ENCODE data around the gene CLDN4. TPM values are rescaled to one million over a fixed set of nuclear protein-coding genes. Genes with fewer than 3 reads are reported as not detected.
"Not testable (repeated sequence)": the region's sequence is repeated elsewhere in the genome, so short reads cannot be mapped to it uniquely, and the experiment has no call there.

Gene CLDN4
- total RNA-seq, 1 experiment from 2014 or later: 15.6 TPM

- no peaks in the 10 kb centered on the region for H3K4me1 ChIP-seq (ENCODE audit: insufficient read depth, low read length)
- no peak overlapping the region for H4K91ac ChIP-seq (ENCODE audit: insufficient read length, low read depth, low read length)
- no peaks in the 10 kb centered on the region for H4K20me1 ChIP-seq (ENCODE audit: control insufficient read depth, insufficient read depth, insufficient read length)
- no peak overlapping the region for H2AK5ac ChIP-seq (ENCODE audit: insufficient read length, low read length)
- no peak overlapping the region for H4K8ac ChIP-seq (replicated peaks; ENCODE audit: insufficient read length, low read depth, low read length)
- H3K18ac ChIP-seq (ENCODE audit: insufficient read length, low read depth, low read length): no peak overlapping the region
- Mint-ChIP-seq H3K9me3 (peaks cover 0 to 19% of the 10 kb centered on the region in 2 experiments; a peak in 3 of 5 replicates), H3K36me3 (ENCODE audit: insufficient read depth in 1 of 3, low read depth in 3 of 3) (peaks cover 0 to 7% (median 0%) of the 10 kb centered on the region in 3 experiments; a peak in 3 of 7 replicates), H3K27ac (no peak overlapping the region), H3K27me3 (ENCODE audit: low read depth) (no peaks in the 10 kb centered on the region), H3K4me1 (no peaks in the 10 kb centered on the region), H3K4me3 (no peak overlapping the region)
- H3T11ph ChIP-seq (ENCODE audit: low read length): no peak overlapping the region
- no peak overlapping the region for H2BK12ac ChIP-seq (ENCODE audit: insufficient read length, low read depth, low read length)
- no peak overlapping the region for H3K56ac ChIP-seq (ENCODE audit: insufficient read length, low read depth, low read length)
- H3K4me2 ChIP-seq (ENCODE audit: insufficient read depth, insufficient read length, low read length): no peak overlapping the region
- H3K23ac ChIP-seq (ENCODE audit: insufficient read length, low read depth, low read length): no peak overlapping the region
- no CpG with 5 or more reads among the region's 1 CpG for WGBS (ENCODE audit: extremely low coverage, insufficient read length, low lambda C conversion rate)
- no peak overlapping the region for H2BK120ac ChIP-seq (ENCODE audit: low read depth, low read length, poor library complexity, severe bottlenecking)
- no peak overlapping the region for H3K14ac ChIP-seq (ENCODE audit: insufficient read depth, low read length)
- no peaks in the 10 kb centered on the region for H3K79me2 ChIP-seq (ENCODE audit: insufficient read depth, low read length)
- no peaks in the 10 kb centered on the region for H3K23me2 ChIP-seq (ENCODE audit: insufficient read length, low read depth, low read length, poor library complexity, severe bottlenecking)
- no peak for DNase-seq
- H3K9me3 ChIP-seq (ENCODE audit: control insufficient read depth, low read depth, low read length): no peaks in the 10 kb centered on the region
- TF ChIP-seq CTCF (conservative IDR thresholded peaks at IDR 0.05): no peak
- H3K27me3 ChIP-seq (ENCODE audit: insufficient read depth, low read length): no peaks in the 10 kb centered on the region
- no peak overlapping the region for H3K4ac ChIP-seq (ENCODE audit: low read depth, low read length)
- no peak overlapping the region for H4K5ac ChIP-seq (ENCODE audit: insufficient read length, low read depth, low read length)
- H3K9ac ChIP-seq (ENCODE audit: extremely low read depth, insufficient read length, low read length): no peak overlapping the region
- H2BK15ac ChIP-seq (ENCODE audit: low read depth, low read length): no peak overlapping the region
- H3K79me1 ChIP-seq (ENCODE audit: insufficient read depth, low read depth, low read length, poor library complexity, severe bottlenecking): no peaks in the 10 kb centered on the region
- H2BK5ac ChIP-seq (ENCODE audit: insufficient read length, low read length): no peak overlapping the region
- H2BK20ac ChIP-seq (ENCODE audit: low read depth, low read length, poor library complexity, severe bottlenecking): no peak overlapping the region
- no peak overlapping the region for H2AFZ ChIP-seq (ENCODE audit: low read length)
- no peak overlapping the region for H3K27ac ChIP-seq (ENCODE audit: insufficient read length, low read depth, low read length)
Measured at GRCh38 chr7:73786588-73786987, 44.2 kb upstream of the CLDN4 start.

DNA sequence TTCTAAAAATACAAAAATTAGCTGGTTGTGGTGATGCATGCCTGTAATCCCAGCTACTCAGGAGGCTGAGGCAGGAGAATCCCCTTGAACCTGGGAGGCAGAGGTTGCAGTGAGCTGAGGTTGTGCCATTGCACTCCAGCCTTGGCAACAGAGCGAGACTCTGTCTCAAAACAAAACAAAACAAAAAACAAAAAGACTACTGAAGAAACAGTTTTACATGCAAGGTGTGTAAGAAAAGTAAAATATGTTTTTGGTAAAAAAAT lies 43.1 kb upstream of the CLDN4 start:
- H4K91ac ChIP-seq (ENCODE audit: insufficient read length, low read depth, low read length); H2BK12ac ChIP-seq (ENCODE audit: insufficient read length, low read depth, low read length); H3K9ac ChIP-seq (ENCODE audit: extremely low read depth, insufficient read length, low read length); H4K8ac ChIP-seq (replicated peaks; ENCODE audit: insufficient read length, low read depth, low read length); H3K23ac ChIP-seq (ENCODE audit: insufficient read length, low read depth, low read length); H3K18ac ChIP-seq (ENCODE audit: insufficient read length, low read depth, low read length); H3K27me3 Mint-ChIP-seq (ENCODE audit: low read depth); H3K79me2 ChIP-seq (ENCODE audit: insufficient read depth, low read length); H4K20me1 ChIP-seq (ENCODE audit: control insufficient read depth, insufficient read depth, insufficient read length); H3K4me2 ChIP-seq (ENCODE audit: insufficient read depth, insufficient read length, low read length); H3T11ph ChIP-seq (ENCODE audit: low read length); H3K27ac ChIP-seq (ENCODE audit: insufficient read length, low read depth, low read length); H3K4me1 ChIP-seq (ENCODE audit: insufficient read depth, low read length); H3K14ac ChIP-seq (ENCODE audit: insufficient read depth, low read length); H2BK120ac ChIP-seq (ENCODE audit: low read depth, low read length, poor library complexity, severe bottlenecking); H3K23me2 ChIP-seq (ENCODE audit: insufficient read length, low read depth, low read length, poor library complexity, severe bottlenecking); H3K36me3 Mint-ChIP-seq (ENCODE audit: insufficient read depth in 1 of 3, low read depth in 3 of 3); H3K56ac ChIP-seq (ENCODE audit: insufficient read length, low read depth, low read length); H3K9me3 ChIP-seq (ENCODE audit: control insufficient read depth, low read depth, low read length); H2AFZ ChIP-seq (ENCODE audit: low read length); H3K4ac ChIP-seq (ENCODE audit: low read depth, low read length); DNase-seq; H3K4me3 Mint-ChIP-seq; H3K4me1 Mint-ChIP-seq; H2BK5ac ChIP-seq (ENCODE audit: insufficient read length, low read length); H2BK20ac ChIP-seq (ENCODE audit: low read depth, low read length, poor library complexity, severe bottlenecking); H3K79me1 ChIP-seq (ENCODE audit: insufficient read depth, low read depth, low read length, poor library complexity, severe bottlenecking); H3K27me3 ChIP-seq (ENCODE audit: insufficient read depth, low read length); H2AK5ac ChIP-seq (ENCODE audit: insufficient read length, low read length); H2BK15ac ChIP-seq (ENCODE audit: low read depth, low read length); H4K5ac ChIP-seq (ENCODE audit: insufficient read length, low read depth, low read length): not testable (repeated sequence)
- H3K9me3 Mint-ChIP-seq: peaks cover 0 to 16% of the 10 kb centered on the region in 2 experiments; a peak in 3 of 5 replicates
- WGBS (ENCODE audit: extremely low coverage, insufficient read length, low lambda C conversion rate): no CpG with 5 or more reads among the region's 1 CpG
- peak overlapping the region in 1 of 3 experiments; percentile 35; a peak in 1 of 7 replicates for H3K27ac Mint-ChIP-seq
